Measurements from ENCODE around the gene G6PC2.
"Not testable (repeated sequence)": the region's sequence is repeated elsewhere in the genome, so short reads cannot be mapped to it uniquely, and the experiment has no call there.

G6PC2 gene

GRCh38 chr2:168904358-168904757, 3.3 kb downstream of the G6PC2 start:
- no peak overlapping the region for H3K4me3 ChIP-seq (ENCODE audit: low read depth, low read length)

GRCh38 chr2:168907940-168908662, 7.0 kb downstream of the G6PC2 start:
- no peak overlapping the region for H3K4me3 ChIP-seq (ENCODE audit: low read depth, low read length)

GRCh38 chr2:168910330-168910729, 9.2 kb downstream of the G6PC2 start:
- H3K4me3 ChIP-seq (ENCODE audit: low read depth, low read length), result no peak overlapping the region

GRCh38 chr2:168912466-168912865, 11.4 kb downstream of the G6PC2 start:
- no peak overlapping the region for H3K4me3 ChIP-seq (ENCODE audit: low read depth, low read length)

- H3K4me3 ChIP-seq (ENCODE audit: low read depth, low read length), result no peak overlapping the region
These were observed 11.8 kb downstream of the G6PC2 start for GRCh38 chr2:168912901-168913369.

- H3K4me3 ChIP-seq (ENCODE audit: low read depth, low read length), result no peak overlapping the region
These were observed 12.4 kb downstream of the G6PC2 start for GRCh38 chr2:168913495-168913894.

GRCh38 chr2:168915441-168916330, 14.6 kb downstream of the G6PC2 start:
- no peak overlapping the region for H3K4me3 ChIP-seq (ENCODE audit: low read depth, low read length)

- no peak overlapping the region for H3K4me3 ChIP-seq (ENCODE audit: low read depth, low read length)
These were observed 15.2 kb downstream of the G6PC2 start for GRCh38 chr2:168916331-168916675.

GRCh38 chr2:168920504-168921157, 19.5 kb downstream of the G6PC2 start:
- no peak overlapping the region for H3K4me3 ChIP-seq (ENCODE audit: low read depth, low read length)

- no peak overlapping the region for H3K4me3 ChIP-seq (ENCODE audit: low read depth, low read length)
These were observed 25.7 kb downstream of the G6PC2 start for GRCh38 chr2:168926621-168927386.

GRCh38 chr2:168928113-168928831, 27.2 kb downstream of the G6PC2 start:
- H3K4me3 ChIP-seq (ENCODE audit: low read depth, low read length), result no peak overlapping the region

GRCh38 chr2:168929031-168929430, 27.9 kb downstream of the G6PC2 start:
- H3K4me3 ChIP-seq (ENCODE audit: low read depth, low read length), result no peak overlapping the region

GRCh38 chr2:168930242-168930641, 29.2 kb downstream of the G6PC2 start:
- H3K4me3 ChIP-seq (ENCODE audit: low read depth, low read length), result no peak overlapping the region

GRCh38 chr2:168932174-168932573, 31.1 kb downstream of the G6PC2 start:
- not testable (repeated sequence) for H3K4me3 ChIP-seq (ENCODE audit: low read depth, low read length)

GRCh38 chr2:168934826-168935225, 33.7 kb downstream of the G6PC2 start:
- H3K4me3 ChIP-seq (ENCODE audit: low read depth, low read length), result no peak overlapping the region

GRCh38 chr2:168935810-168936581, 34.9 kb downstream of the G6PC2 start:
- no peak overlapping the region for H3K4me3 ChIP-seq (ENCODE audit: low read depth, low read length)

- H3K4me3 ChIP-seq (ENCODE audit: low read depth, low read length), result no peak overlapping the region
These were observed 38.0 kb downstream of the G6PC2 start for GRCh38 chr2:168939061-168939460.

- H3K4me3 ChIP-seq (ENCODE audit: low read depth, low read length), result no peak overlapping the region
These were observed 38.8 kb downstream of the G6PC2 start for GRCh38 chr2:168939918-168940317.

GRCh38 chr2:168941297-168941696, 40.2 kb downstream of the G6PC2 start:
- no peak overlapping the region for H3K4me3 ChIP-seq (ENCODE audit: low read depth, low read length)
